ENCODE data around the gene WSCD2.

The WSCD2 gene

DNA sequence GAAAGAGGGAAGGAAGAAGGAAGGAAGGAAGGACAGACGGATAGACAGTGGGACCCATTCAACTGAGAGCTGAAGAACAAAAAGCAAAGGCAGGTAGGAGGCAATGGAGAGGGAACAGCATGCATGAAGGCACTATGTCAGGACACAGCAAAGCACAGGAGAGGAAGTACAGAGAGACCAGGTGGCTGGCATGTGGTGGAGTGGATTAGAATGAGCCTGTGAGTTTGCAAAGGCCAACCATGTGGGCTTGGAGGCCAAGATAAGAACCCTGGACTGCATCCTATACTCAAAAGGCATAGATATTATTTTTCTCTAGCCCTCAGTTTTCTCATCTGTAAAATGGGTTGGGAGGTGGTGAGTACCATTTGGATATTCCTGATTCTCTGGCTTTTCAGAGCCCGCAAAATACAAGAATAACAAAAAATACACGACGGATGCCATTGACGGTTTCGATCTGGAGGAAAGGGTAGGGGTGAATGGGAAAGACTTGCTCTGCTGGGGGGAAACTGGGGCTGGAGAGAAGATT, 102.9 kb downstream of the WSCD2 start:
- Histone ChIP-seq H3K4me3 (ENCODE audit: severe bottlenecking) (no peak overlapping the region), H3K36me3 (ENCODE audit: low read depth) (no peaks in the 10 kb centered on the region), H3K27ac (ENCODE audit: poor library complexity, severe bottlenecking) (no peak overlapping the region), H3K9me3 (ENCODE audit: severe bottlenecking) (no peaks in the 10 kb centered on the region), H3K4me1 (ENCODE audit: insufficient read depth, poor library complexity, severe bottlenecking) (no peaks in the 10 kb centered on the region), H3K27me3 (ENCODE audit: insufficient read depth, poor library complexity, severe bottlenecking) (peaks cover 4% of the 10 kb centered on the region)
- TF ChIP-seq, protein P1, sequence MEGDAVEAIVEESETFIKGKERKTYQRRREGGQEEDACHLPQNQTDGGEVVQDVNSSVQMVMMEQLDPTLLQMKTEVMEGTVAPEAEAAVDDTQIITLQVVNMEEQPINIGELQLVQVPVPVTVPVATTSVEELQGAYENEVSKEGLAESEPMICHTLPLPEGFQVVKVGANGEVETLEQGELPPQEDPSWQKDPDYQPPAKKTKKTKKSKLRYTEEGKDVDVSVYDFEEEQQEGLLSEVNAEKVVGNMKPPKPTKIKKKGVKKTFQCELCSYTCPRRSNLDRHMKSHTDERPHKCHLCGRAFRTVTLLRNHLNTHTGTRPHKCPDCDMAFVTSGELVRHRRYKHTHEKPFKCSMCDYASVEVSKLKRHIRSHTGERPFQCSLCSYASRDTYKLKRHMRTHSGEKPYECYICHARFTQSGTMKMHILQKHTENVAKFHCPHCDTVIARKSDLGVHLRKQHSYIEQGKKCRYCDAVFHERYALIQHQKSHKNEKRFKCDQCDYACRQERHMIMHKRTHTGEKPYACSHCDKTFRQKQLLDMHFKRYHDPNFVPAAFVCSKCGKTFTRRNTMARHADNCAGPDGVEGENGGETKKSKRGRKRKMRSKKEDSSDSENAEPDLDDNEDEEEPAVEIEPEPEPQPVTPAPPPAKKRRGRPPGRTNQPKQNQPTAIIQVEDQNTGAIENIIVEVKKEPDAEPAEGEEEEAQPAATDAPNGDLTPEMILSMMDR (IDR thresholded peaks at IDR 0.05; ENCODE audit: poor library complexity, severe bottlenecking): no peak
- no peak for ATAC-seq (ENCODE audit: low read depth)
- DNase-seq (ENCODE audit: low spot score): no peak

DNA sequence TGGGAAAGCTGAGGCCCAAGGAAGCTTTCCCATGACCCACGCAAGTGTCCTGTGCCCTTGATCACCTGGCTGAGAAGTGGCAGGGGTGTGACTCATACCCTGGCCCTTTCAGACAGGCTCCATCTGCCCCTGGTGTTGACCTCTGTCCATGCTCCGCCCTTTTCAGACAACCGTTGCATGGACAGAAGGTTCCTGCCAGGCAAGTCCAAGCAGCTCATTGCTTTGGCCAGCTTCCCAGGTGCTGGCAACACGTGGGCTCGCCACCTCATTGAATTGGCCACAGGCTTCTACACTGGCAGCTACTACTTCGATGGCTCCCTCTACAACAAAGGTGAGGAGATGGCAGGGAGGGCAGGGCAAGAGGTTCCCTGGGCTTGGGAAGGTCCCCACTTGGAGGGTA, 103.5 kb downstream of the WSCD2 start:
- Histone ChIP-seq H3K27me3 (ENCODE audit: insufficient read depth, poor library complexity, severe bottlenecking) (peaks cover 4% of the 10 kb centered on the region), H3K4me3 (ENCODE audit: severe bottlenecking) (no peak overlapping the region), H3K9me3 (ENCODE audit: severe bottlenecking) (no peaks in the 10 kb centered on the region), H3K4me1 (ENCODE audit: insufficient read depth, poor library complexity, severe bottlenecking) (no peaks in the 10 kb centered on the region), H3K27ac (ENCODE audit: poor library complexity, severe bottlenecking) (no peak overlapping the region), H3K36me3 (ENCODE audit: low read depth) (no peaks in the 10 kb centered on the region)
- ATAC-seq (ENCODE audit: low read depth) (peak; percentile 64; the same call in 2 of the 3 replicates), DNase-seq (ENCODE audit: low spot score) (no peak)
- TF ChIP-seq, protein P1 (IDR thresholded peaks at IDR 0.05; ENCODE audit: poor library complexity, severe bottlenecking): no peak

DNA sequence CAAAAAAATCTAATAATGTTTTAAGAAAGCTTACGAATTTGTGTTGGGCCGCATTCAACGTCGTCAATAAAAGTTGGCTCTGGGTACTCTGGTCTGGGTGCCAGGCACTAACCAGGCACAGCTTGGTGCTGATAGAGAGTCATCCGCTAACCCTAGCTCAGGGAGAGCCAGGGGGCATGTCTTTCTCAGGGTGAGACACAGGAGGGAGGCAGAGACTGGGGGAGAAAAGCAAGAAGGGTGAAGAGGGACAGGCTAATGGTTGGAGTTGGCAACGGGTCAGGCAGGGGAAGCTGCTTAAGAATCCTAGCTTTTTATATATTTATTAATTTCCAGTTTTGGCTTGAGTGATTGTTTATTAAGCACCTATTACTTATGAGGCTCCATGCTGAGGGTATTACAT, 105.1 kb downstream of the WSCD2 start:
- Histone ChIP-seq H3K4me1 (ENCODE audit: insufficient read depth, poor library complexity, severe bottlenecking) (no peaks in the 10 kb centered on the region), H3K4me3 (ENCODE audit: severe bottlenecking) (no peak overlapping the region), H3K27ac (ENCODE audit: poor library complexity, severe bottlenecking) (no peak overlapping the region), H3K9me3 (ENCODE audit: severe bottlenecking) (no peaks in the 10 kb centered on the region), H3K36me3 (ENCODE audit: low read depth) (no peaks in the 10 kb centered on the region), H3K27me3 (ENCODE audit: insufficient read depth, poor library complexity, severe bottlenecking) (peaks cover 4% of the 10 kb centered on the region)
- DNase-seq (ENCODE audit: low spot score) (no peak), ATAC-seq (ENCODE audit: low read depth) (no peak)
- TF ChIP-seq, protein P1 (IDR thresholded peaks at IDR 0.05; ENCODE audit: poor library complexity, severe bottlenecking): no peak

DNA sequence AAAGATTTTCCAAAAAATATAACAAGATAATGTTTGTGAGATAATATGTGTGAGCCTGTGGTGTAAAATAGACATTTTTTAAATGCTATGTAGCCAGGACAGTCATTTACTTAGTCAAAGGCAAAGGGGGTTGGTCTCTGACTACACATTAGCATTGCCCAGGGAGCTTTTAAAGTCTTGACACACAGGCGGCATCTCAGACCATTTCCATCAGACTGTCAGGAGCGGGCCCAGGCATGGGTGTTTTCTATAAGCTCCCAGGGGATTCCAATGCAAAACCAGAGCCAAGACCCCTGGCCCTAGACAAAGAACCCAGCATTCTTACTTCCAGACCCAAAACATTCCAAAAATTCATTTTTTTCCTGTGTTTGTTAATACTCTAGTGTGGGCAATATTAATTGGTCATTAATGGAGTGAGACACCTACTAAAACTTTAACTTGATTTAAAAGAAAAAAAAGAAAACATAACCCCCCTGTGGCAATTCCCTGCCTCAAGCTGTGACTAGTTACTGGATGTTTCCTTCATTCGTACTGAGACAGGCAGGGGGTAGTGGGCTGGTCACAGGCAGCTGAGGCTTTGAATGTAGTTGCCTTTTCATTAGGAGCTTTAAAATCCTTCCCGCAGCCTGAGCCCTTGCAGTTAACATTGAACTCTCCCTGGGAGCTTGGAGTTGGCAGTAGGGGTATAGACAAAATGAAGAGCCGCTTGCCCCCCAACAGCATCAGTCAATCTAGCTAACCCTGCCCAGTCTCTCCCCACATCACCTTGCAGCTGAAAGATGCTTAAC, 106.3 kb downstream of the WSCD2 start:
- H3K4me3 ChIP-seq (ENCODE audit: severe bottlenecking): no peak overlapping the region
- H3K27me3 ChIP-seq (ENCODE audit: insufficient read depth, poor library complexity, severe bottlenecking): peaks cover 4% of the 10 kb centered on the region
- H3K36me3 ChIP-seq (ENCODE audit: low read depth): no peaks in the 10 kb centered on the region
- H3K27ac ChIP-seq (ENCODE audit: poor library complexity, severe bottlenecking): no peak overlapping the region
- ATAC-seq (ENCODE audit: low read depth) (no peak), DNase-seq (ENCODE audit: low spot score) (no peak)
- no peaks in the 10 kb centered on the region for H3K4me1 ChIP-seq (ENCODE audit: insufficient read depth, poor library complexity, severe bottlenecking)
- H3K9me3 ChIP-seq (ENCODE audit: severe bottlenecking): no peaks in the 10 kb centered on the region
- TF ChIP-seq, protein P1 (IDR thresholded peaks at IDR 0.05; ENCODE audit: poor library complexity, severe bottlenecking): no peak

DNA sequence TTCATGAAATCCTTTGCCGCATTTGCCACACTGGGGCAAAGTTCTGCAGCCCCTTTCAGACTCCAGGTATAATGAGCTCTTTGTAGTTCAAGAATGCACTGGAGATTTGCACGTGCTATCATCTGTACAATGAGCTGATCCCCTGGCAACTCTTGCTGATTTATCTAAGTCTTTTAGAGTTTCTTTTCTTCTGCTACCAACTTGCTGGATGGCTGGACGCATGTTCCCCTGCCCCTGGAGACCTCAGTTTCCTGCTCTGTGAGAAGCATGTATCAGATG, 106.8 kb downstream of the WSCD2 start:
- H3K36me3 ChIP-seq (ENCODE audit: low read depth): no peaks in the 10 kb centered on the region
- H3K9me3 ChIP-seq (ENCODE audit: severe bottlenecking): no peaks in the 10 kb centered on the region
- H3K27ac ChIP-seq (ENCODE audit: poor library complexity, severe bottlenecking): no peak overlapping the region
- ATAC-seq (ENCODE audit: low read depth): no peak
- DNase-seq (ENCODE audit: low spot score): no peak
- H3K4me1 ChIP-seq (ENCODE audit: insufficient read depth, poor library complexity, severe bottlenecking): no peaks in the 10 kb centered on the region
- H3K4me3 ChIP-seq (ENCODE audit: severe bottlenecking): no peak overlapping the region
- TF ChIP-seq, protein P1 (IDR thresholded peaks at IDR 0.05; ENCODE audit: poor library complexity, severe bottlenecking): no peak
- peaks cover 4% of the 10 kb centered on the region for H3K27me3 ChIP-seq (ENCODE audit: insufficient read depth, poor library complexity, severe bottlenecking)

All from RWPE2 (cell line).